HL-60 (cell line): Measurements from ENCODE around the gene PUM2.

Source experiments
- POLR2AphosphoS5 ChIP-seq: IDR thresholded peaks from 2 replicates; pipeline ENCODE4 v1.6.1; 2012; ENCODE audit warnings: low read depth
- TF ChIP-seq, protein P1 (sequence below): IDR thresholded peaks from one replicate; pipeline ENCODE4 v1.5.1; 2011; ENCODE audit warnings: low read length, control low read depth, inconsistent platforms; ENCODE audit not compliant: insufficient read depth

GRCh38 chr2:20210462-20210861 lies 140.2 kb downstream of the PUM2 start:
- TF ChIP-seq, protein P1, sequence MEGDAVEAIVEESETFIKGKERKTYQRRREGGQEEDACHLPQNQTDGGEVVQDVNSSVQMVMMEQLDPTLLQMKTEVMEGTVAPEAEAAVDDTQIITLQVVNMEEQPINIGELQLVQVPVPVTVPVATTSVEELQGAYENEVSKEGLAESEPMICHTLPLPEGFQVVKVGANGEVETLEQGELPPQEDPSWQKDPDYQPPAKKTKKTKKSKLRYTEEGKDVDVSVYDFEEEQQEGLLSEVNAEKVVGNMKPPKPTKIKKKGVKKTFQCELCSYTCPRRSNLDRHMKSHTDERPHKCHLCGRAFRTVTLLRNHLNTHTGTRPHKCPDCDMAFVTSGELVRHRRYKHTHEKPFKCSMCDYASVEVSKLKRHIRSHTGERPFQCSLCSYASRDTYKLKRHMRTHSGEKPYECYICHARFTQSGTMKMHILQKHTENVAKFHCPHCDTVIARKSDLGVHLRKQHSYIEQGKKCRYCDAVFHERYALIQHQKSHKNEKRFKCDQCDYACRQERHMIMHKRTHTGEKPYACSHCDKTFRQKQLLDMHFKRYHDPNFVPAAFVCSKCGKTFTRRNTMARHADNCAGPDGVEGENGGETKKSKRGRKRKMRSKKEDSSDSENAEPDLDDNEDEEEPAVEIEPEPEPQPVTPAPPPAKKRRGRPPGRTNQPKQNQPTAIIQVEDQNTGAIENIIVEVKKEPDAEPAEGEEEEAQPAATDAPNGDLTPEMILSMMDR: no peak
- TF ChIP-seq POLR2AphosphoS5: no peak
